ENCODE results near the gene CCSER1. TPM values are rescaled to one million over a fixed set of nuclear protein-coding genes. Genes with fewer than 3 reads are reported as not detected.
"Not testable (repeated sequence)": the region's sequence is repeated elsewhere in the genome, so short reads cannot be mapped to it uniquely, and the experiment has no call there.

CCSER1 gene
- total and polyA plus RNA-seq, 4 donors: 0.61 to 23.0 (median 3.8) TPM

GRCh38 chr4:91325495-91325894 lies 1198.3 kb downstream of the CCSER1 start:
- no peak overlapping the region for H3K4me3 ChIP-seq
- peaks cover 0 to 9% (median 4%) of the 10 kb centered on the region in 4 donors for H3K9me3 ChIP-seq (ENCODE audit: control insufficient read depth in 4 of 4, insufficient read depth in 3 of 4, low read length in 3 of 4)
- H3K4me1 ChIP-seq (ENCODE audit: control insufficient read depth in 5 of 5, insufficient read depth in 5 of 5, low read length in 5 of 5): no peaks in the 10 kb centered on the region
- no peak for ATAC-seq (ENCODE audit: insufficient read depth, low FRiP score)
- no peaks in the 10 kb centered on the region for H3K27me3 ChIP-seq (ENCODE audit: control insufficient read depth in 3 of 3, insufficient read depth in 3 of 3, low read length in 2 of 3)
- no peak overlapping the region for H3K9ac ChIP-seq (ENCODE audit: insufficient read depth in 1 of 2, low read length in 2 of 2)
- peak in 2 of 3 donors; percentile 4 for DNase-seq
- TF ChIP-seq, protein P1, sequence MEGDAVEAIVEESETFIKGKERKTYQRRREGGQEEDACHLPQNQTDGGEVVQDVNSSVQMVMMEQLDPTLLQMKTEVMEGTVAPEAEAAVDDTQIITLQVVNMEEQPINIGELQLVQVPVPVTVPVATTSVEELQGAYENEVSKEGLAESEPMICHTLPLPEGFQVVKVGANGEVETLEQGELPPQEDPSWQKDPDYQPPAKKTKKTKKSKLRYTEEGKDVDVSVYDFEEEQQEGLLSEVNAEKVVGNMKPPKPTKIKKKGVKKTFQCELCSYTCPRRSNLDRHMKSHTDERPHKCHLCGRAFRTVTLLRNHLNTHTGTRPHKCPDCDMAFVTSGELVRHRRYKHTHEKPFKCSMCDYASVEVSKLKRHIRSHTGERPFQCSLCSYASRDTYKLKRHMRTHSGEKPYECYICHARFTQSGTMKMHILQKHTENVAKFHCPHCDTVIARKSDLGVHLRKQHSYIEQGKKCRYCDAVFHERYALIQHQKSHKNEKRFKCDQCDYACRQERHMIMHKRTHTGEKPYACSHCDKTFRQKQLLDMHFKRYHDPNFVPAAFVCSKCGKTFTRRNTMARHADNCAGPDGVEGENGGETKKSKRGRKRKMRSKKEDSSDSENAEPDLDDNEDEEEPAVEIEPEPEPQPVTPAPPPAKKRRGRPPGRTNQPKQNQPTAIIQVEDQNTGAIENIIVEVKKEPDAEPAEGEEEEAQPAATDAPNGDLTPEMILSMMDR (IDR thresholded peaks at IDR 0.05; ENCODE audit: control extremely low read depth, extremely low read depth): no peak
- no peaks in the 10 kb centered on the region for H3K36me3 ChIP-seq (ENCODE audit: control insufficient read depth in 4 of 4, insufficient read depth in 4 of 4, low read length in 4 of 4)
- no peak overlapping the region for H3K27ac ChIP-seq (ENCODE audit: low read depth in 1 of 2, low read length in 1 of 2)
- WGBS, 2 donors: 21 to 28% methylated on average over 1 of the region's 1 CpG

DNA sequence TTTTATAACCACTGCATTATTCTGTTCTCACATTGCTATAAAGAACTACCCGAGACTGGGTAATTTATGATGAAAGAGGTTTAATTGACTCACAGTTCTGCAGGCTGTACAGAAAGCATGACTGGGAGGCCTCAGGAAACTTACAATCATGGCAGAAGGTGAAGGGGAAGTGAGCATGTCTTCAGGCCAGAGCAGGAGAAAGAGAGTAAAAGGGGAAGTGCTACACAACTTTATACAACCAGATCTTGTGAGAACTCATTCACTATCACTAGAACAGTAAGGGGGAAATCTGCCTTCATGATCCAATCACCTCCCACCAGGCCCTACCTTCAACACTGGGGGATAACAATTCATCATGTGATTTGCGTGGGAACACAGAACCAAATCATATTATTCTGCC lies 1199.0 kb downstream of the CCSER1 start:
- ATAC-seq (ENCODE audit: insufficient read depth, low FRiP score); H3K36me3 ChIP-seq (ENCODE audit: control insufficient read depth in 4 of 4, insufficient read depth in 4 of 4, low read length in 4 of 4); H3K4me3 ChIP-seq; DNase-seq; H3K27me3 ChIP-seq (ENCODE audit: control insufficient read depth in 3 of 3, insufficient read depth in 3 of 3, low read length in 2 of 3); H3K4me1 ChIP-seq (ENCODE audit: control insufficient read depth in 5 of 5, insufficient read depth in 5 of 5, low read length in 5 of 5); H3K27ac ChIP-seq (ENCODE audit: low read depth in 1 of 2, low read length in 1 of 2); H3K9ac ChIP-seq (ENCODE audit: insufficient read depth in 1 of 2, low read length in 2 of 2); H3K9me3 ChIP-seq (ENCODE audit: control insufficient read depth in 4 of 4, insufficient read depth in 3 of 4, low read length in 3 of 4): not testable (repeated sequence)
- 81 to 89% methylated on average over 2 of the region's 2 CpGs for WGBS, 2 donors

- Histone ChIP-seq H3K27me3 (ENCODE audit: control insufficient read depth in 3 of 3, insufficient read depth in 3 of 3, low read length in 2 of 3) (no peaks in the 10 kb centered on the region), H3K4me1 (ENCODE audit: control insufficient read depth in 5 of 5, insufficient read depth in 5 of 5, low read length in 5 of 5) (no peaks in the 10 kb centered on the region), H3K4me3 (no peak overlapping the region), H3K27ac (ENCODE audit: low read depth in 1 of 2, low read length in 1 of 2) (no peak overlapping the region), H3K36me3 (ENCODE audit: control insufficient read depth in 4 of 4, insufficient read depth in 4 of 4, low read length in 4 of 4) (no peaks in the 10 kb centered on the region), H3K9ac (ENCODE audit: insufficient read depth in 1 of 2, low read length in 2 of 2) (no peak overlapping the region), H3K9me3 (ENCODE audit: control insufficient read depth in 4 of 4, insufficient read depth in 3 of 4, low read length in 3 of 4) (peaks cover 0 to 9% (median 4%) of the 10 kb centered on the region in 4 donors)
- no peak for ATAC-seq (ENCODE audit: insufficient read depth, low FRiP score)
- WGBS, 2 donors: 79 to 84% methylated on average over 3 of the region's 3 CpGs
- DNase-seq: no peak
- TF ChIP-seq, protein P1 (IDR thresholded peaks at IDR 0.05; ENCODE audit: control extremely low read depth, extremely low read depth): no peak
These were observed 1203.5 kb downstream of the CCSER1 start for GRCh38 chr4:91330555-91331137.

GRCh38 chr4:91340822-91341221 lies 1213.6 kb downstream of the CCSER1 start:
- H3K4me1 ChIP-seq (ENCODE audit: control insufficient read depth in 5 of 5, insufficient read depth in 5 of 5, low read length in 5 of 5): no peaks in the 10 kb centered on the region
- WGBS, 2 donors: 67 to 74% methylated on average over 1 of the region's 1 CpG
- TF ChIP-seq, protein P1 (IDR thresholded peaks at IDR 0.05; ENCODE audit: control extremely low read depth, extremely low read depth): no peak
- H3K4me3 ChIP-seq: no peak overlapping the region
- ATAC-seq (ENCODE audit: insufficient read depth, low FRiP score): no peak
- H3K36me3 ChIP-seq (ENCODE audit: control insufficient read depth in 4 of 4, insufficient read depth in 4 of 4, low read length in 4 of 4): no peaks in the 10 kb centered on the region
- no peak for DNase-seq
- H3K9ac ChIP-seq (ENCODE audit: insufficient read depth in 1 of 2, low read length in 2 of 2): no peak overlapping the region
- no peaks in the 10 kb centered on the region for H3K9me3 ChIP-seq (ENCODE audit: control insufficient read depth in 4 of 4, insufficient read depth in 3 of 4, low read length in 3 of 4)
- no peaks in the 10 kb centered on the region for H3K27me3 ChIP-seq (ENCODE audit: control insufficient read depth in 3 of 3, insufficient read depth in 3 of 3, low read length in 2 of 3)
- no peak overlapping the region for H3K27ac ChIP-seq (ENCODE audit: low read depth in 1 of 2, low read length in 1 of 2)
